ENCODE results near the gene KCNQ1.

Gene KCNQ1

GRCh38 chr11:2747248-2748027 is 302.6 kb downstream of the KCNQ1 start:
- no peak for DNase-seq (ENCODE audit: low spot score)

- DNase-seq (ENCODE audit: low spot score) = no peak
These were observed 303.4 kb downstream of the KCNQ1 start for GRCh38 chr11:2748061-2748813.

GRCh38 chr11:2748814-2749554 is 304.2 kb downstream of the KCNQ1 start:
- no peak for DNase-seq (ENCODE audit: low spot score)

- DNase-seq (ENCODE audit: low spot score) = no peak
These were observed 305.4 kb downstream of the KCNQ1 start for GRCh38 chr11:2750101-2750681.

- DNase-seq (ENCODE audit: low spot score) = no peak
These were observed 306.1 kb downstream of the KCNQ1 start for GRCh38 chr11:2750682-2751522.

GRCh38 chr11:2751523-2752203 is 306.9 kb downstream of the KCNQ1 start:
- no peak for DNase-seq (ENCODE audit: low spot score)

- no peak for DNase-seq (ENCODE audit: low spot score)
These were observed 307.5 kb downstream of the KCNQ1 start for GRCh38 chr11:2752204-2752770.

- no peak for DNase-seq (ENCODE audit: low spot score)
These were observed 308.1 kb downstream of the KCNQ1 start for GRCh38 chr11:2752923-2753322.

- no peak for DNase-seq (ENCODE audit: low spot score)
These were observed 309.2 kb downstream of the KCNQ1 start for GRCh38 chr11:2754008-2754407.

- DNase-seq (ENCODE audit: low spot score) = no peak
These were observed 310.3 kb downstream of the KCNQ1 start for GRCh38 chr11:2755071-2755470.

- no peak for DNase-seq (ENCODE audit: low spot score)
These were observed 313.9 kb downstream of the KCNQ1 start for GRCh38 chr11:2758751-2759150.

- no peak for DNase-seq (ENCODE audit: low spot score)
These were observed 314.7 kb downstream of the KCNQ1 start for GRCh38 chr11:2759228-2760195.

GRCh38 chr11:2760196-2760871 is 315.5 kb downstream of the KCNQ1 start:
- no peak for DNase-seq (ENCODE audit: low spot score)

GRCh38 chr11:2761131-2762030 is 316.6 kb downstream of the KCNQ1 start:
- DNase-seq (ENCODE audit: low spot score) = no peak

GRCh38 chr11:2762031-2762380 is 317.2 kb downstream of the KCNQ1 start:
- DNase-seq (ENCODE audit: low spot score) = no peak

- no peak for DNase-seq (ENCODE audit: low spot score)
These were observed 317.6 kb downstream of the KCNQ1 start for GRCh38 chr11:2762451-2762850.

GRCh38 chr11:2763984-2764383 is 319.2 kb downstream of the KCNQ1 start:
- DNase-seq (ENCODE audit: low spot score) = no peak

- DNase-seq (ENCODE audit: low spot score) = no peak
These were observed 320.7 kb downstream of the KCNQ1 start for GRCh38 chr11:2765491-2765890.

All from AG20443 (cell line).